C4-2B (cell line): Measurements from ENCODE around the gene TXK.

Experiments used
- H3K27ac ChIP-seq: fragments of 450-650 bp; 2 replicates; pipeline ENCODE4 v1.5.1; 2017
- ZFX ChIP-seq: fragments of 450-650 bp; IDR thresholded peaks from 2 replicates; pipeline ENCODE4 v1.6.1; 2017
- TF ChIP-seq, protein P1 (sequence below): fragments of 450-650 bp; conservative IDR thresholded peaks from 2 replicates; pipeline ENCODE4 v1.5.1; 2017; ENCODE audit warnings: mild to moderate bottlenecking

TXK gene

DNA sequence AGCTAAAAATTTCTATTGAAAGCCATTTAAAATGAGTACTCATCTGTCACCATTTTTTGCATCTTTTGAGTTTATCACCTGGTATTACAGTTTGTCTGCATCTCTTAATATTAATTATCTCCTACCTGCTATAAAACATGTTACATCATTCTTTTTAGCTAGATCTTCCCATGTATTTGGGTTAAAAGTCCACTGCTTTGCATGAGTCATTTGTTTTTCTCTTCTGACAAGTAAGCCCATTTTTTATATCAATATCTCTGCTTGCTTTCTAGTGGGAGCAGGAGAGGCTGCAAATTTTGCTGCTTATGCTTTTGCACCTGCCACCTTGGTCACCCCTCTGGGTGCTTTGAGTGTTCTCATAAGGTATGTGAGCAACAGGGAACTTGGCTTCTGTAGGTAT, 101.3 kb downstream of the TXK start:
- H3K27ac ChIP-seq, result no peak overlapping the region
- TF ChIP-seq, protein P1, sequence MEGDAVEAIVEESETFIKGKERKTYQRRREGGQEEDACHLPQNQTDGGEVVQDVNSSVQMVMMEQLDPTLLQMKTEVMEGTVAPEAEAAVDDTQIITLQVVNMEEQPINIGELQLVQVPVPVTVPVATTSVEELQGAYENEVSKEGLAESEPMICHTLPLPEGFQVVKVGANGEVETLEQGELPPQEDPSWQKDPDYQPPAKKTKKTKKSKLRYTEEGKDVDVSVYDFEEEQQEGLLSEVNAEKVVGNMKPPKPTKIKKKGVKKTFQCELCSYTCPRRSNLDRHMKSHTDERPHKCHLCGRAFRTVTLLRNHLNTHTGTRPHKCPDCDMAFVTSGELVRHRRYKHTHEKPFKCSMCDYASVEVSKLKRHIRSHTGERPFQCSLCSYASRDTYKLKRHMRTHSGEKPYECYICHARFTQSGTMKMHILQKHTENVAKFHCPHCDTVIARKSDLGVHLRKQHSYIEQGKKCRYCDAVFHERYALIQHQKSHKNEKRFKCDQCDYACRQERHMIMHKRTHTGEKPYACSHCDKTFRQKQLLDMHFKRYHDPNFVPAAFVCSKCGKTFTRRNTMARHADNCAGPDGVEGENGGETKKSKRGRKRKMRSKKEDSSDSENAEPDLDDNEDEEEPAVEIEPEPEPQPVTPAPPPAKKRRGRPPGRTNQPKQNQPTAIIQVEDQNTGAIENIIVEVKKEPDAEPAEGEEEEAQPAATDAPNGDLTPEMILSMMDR, result no peak
- no peak for TF ChIP-seq ZFX

DNA sequence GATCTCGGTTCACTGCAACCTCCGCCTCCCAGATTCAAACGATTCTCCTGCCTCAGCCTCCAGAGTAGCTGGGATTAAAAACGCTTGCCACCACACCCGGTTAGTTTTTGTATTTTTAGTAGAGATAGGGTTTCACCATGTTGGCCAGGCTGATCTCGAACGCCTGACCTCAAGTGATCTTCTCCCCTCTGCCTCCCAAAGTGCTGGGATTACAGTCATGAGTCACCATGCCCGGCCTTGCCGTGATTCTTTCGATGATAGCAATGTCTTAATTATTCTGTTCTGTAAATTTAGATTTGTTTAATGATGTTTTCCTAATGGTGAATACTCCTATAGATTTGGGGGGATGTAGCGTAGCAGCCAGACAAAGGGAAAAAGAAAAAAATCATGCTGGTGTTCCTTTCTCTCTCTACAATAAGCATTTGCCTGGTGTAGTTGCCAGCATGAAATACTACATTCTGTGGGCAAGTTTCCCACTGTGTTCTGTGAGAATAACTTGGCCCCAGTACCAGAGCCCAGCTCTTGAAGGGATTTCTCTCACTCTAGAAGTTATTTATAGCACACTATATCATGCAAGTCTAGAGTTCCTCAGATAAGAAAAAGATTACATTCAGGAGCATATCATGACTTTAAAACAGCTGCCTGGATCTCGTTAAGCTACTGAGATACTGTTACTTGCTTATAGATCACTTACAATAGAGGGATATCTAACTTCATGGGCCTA, 102.1 kb downstream of the TXK start:
- TF ChIP-seq, protein P1, result no peak
- no peak for TF ChIP-seq ZFX
- no peak overlapping the region for H3K27ac ChIP-seq

DNA sequence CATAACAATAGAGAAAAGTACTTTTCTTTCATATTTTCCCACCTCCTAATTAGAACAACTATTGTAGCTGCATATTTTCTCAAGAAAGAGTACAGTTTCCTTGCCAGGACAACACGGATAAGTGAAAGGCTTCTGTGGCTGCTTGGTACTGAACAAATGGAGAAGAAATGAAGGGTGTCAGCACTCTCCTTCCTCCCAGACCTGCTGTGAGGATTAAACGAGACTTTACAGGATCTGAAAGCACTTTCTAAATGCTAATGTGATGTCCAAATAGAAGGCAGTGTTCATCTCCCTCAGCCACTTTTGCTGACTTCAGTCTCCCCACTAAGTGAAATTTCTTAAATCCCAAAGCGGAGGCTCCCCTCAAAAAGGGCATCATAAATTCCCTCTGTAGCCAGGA, 103.6 kb downstream of the TXK start:
- TF ChIP-seq, protein P1, result no peak
- no peak for TF ChIP-seq ZFX
- no peak overlapping the region for H3K27ac ChIP-seq

DNA sequence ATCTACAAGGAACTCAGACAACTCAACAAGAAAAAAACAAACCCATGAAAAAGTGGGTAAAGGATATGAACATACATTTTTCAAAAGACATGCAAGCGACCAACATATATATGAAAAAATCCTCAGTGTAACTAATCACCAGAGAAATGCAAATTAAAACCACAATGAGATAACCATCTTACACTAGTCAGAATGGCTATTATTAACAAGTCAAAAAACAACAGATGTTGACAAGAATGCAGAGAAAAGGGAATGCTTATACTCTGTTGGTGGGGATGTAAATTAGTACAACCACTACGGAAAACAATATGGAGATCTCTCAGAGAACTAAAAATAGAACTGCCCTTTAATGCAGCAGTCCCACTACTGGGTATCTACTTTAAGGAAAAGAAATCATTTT, 105.4 kb downstream of the TXK start:
- TF ChIP-seq ZFX, result no peak
- TF ChIP-seq, protein P1, result no peak
- H3K27ac ChIP-seq, result no peak overlapping the region

DNA sequence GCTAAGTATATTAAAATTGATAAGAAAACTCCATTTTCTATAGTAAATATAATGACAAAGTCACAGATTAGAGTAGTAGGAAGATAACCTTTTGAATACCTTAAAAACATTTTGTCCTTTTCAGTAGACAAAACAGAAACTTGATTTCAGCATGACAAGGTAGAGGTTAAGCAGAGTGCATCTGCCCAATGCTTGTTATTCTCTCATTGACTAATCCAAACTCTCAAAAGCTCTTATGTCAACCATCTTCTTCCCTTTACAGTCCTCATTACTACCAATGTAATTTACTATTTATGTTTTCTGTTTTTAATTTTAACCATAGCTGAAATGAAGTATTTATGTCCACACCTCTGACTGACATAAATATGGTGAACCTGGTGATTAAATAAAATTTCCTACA, 106.4 kb downstream of the TXK start:
- no peak for TF ChIP-seq ZFX
- TF ChIP-seq, protein P1, result no peak
- no peak overlapping the region for H3K27ac ChIP-seq

DNA sequence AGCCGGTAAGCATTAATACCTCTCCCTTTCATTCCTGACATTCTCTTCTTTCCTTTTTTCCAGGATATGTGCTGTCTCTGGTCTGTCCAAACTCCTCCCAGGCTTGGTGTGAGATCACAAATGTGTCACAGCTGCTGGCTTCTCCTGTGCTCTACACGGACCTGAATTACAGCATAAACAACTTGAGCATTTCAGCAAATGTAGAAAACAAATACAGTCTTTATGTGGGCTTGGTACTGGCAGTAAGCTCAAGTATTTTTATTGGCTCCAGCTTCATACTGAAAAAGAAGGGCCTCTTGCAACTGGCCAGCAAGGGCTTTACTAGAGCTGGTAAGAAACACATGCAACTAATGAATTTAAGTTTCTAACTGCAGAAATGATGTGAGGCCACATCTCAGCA, 109.0 kb downstream of the TXK start:
- H3K27ac ChIP-seq, result no peak overlapping the region
- TF ChIP-seq ZFX, result no peak
- TF ChIP-seq, protein P1, result no peak

DNA sequence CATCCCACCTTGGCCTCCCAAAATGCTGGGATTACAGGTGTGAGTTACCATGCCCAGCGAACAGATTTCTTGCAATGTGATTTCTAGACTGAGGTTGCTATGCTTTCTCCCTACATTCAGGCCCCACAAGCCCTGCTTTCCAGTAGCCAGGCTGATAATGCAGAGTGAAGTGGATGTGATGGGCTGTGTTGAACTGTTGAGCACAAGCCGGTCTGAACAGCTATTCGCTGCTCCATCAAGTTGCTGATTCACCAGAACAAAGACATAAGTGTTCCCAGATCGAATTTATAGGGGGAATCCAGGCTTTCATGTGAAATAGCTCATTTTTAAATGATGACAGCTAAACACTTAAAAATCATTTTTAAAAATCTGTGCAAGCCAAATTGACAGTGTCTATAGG, 109.5 kb downstream of the TXK start:
- TF ChIP-seq, protein P1, result no peak
- TF ChIP-seq ZFX, result no peak
- no peak overlapping the region for H3K27ac ChIP-seq
